ENCODE results near the gene HVCN1.

The HVCN1 gene

DNA sequence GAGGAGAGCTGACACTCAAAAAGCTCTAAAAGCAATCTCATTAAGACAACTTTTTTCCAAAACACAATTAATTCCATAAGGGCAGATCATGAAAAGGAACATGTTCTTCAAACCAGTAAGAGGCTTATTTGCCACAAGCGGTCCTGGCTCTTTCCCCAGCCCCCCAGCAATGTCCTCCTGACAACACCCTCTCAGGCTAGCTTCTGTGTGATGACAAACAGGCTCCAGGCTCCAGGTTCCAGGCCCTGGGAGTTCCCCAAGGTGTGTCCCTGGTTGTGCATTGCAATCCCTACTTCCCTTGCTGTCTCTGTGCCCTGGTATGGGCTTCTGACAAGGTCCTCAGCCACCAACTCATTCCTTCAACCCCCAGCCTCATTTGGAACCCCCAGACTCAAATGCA, 8.9 kb downstream of the HVCN1 start:
- no peak overlapping the region for H3K4me3 ChIP-seq (ENCODE audit: low read depth, low read length)
- no peak for DNase-seq (ENCODE audit: low read depth)

GRCh38 chr12:110679201-110679600, 9.7 kb downstream of the HVCN1 start:
- no peak overlapping the region for H3K4me3 ChIP-seq (ENCODE audit: low read depth, low read length)
- DNase-seq (ENCODE audit: low read depth) = peak; percentile 56
- TF ChIP-seq, protein P1, sequence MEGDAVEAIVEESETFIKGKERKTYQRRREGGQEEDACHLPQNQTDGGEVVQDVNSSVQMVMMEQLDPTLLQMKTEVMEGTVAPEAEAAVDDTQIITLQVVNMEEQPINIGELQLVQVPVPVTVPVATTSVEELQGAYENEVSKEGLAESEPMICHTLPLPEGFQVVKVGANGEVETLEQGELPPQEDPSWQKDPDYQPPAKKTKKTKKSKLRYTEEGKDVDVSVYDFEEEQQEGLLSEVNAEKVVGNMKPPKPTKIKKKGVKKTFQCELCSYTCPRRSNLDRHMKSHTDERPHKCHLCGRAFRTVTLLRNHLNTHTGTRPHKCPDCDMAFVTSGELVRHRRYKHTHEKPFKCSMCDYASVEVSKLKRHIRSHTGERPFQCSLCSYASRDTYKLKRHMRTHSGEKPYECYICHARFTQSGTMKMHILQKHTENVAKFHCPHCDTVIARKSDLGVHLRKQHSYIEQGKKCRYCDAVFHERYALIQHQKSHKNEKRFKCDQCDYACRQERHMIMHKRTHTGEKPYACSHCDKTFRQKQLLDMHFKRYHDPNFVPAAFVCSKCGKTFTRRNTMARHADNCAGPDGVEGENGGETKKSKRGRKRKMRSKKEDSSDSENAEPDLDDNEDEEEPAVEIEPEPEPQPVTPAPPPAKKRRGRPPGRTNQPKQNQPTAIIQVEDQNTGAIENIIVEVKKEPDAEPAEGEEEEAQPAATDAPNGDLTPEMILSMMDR (IDR thresholded peaks at IDR 0.05; ENCODE audit: control insufficient read depth, extremely low read depth, insufficient read depth) = no peak

More for the DNA sequence above, 8.9 kb downstream of the HVCN1 start:
- TF ChIP-seq, protein P1 (IDR thresholded peaks at IDR 0.05; ENCODE audit: control insufficient read depth, extremely low read depth, insufficient read depth) = no peak

GRCh38 chr12:110677982-110678381, 10.9 kb downstream of the HVCN1 start:
- no peak overlapping the region for H3K4me3 ChIP-seq (ENCODE audit: low read depth, low read length)
- TF ChIP-seq, protein P1 (IDR thresholded peaks at IDR 0.05; ENCODE audit: control insufficient read depth, extremely low read depth, insufficient read depth) = no peak
- no peak for DNase-seq (ENCODE audit: low read depth)

DNA sequence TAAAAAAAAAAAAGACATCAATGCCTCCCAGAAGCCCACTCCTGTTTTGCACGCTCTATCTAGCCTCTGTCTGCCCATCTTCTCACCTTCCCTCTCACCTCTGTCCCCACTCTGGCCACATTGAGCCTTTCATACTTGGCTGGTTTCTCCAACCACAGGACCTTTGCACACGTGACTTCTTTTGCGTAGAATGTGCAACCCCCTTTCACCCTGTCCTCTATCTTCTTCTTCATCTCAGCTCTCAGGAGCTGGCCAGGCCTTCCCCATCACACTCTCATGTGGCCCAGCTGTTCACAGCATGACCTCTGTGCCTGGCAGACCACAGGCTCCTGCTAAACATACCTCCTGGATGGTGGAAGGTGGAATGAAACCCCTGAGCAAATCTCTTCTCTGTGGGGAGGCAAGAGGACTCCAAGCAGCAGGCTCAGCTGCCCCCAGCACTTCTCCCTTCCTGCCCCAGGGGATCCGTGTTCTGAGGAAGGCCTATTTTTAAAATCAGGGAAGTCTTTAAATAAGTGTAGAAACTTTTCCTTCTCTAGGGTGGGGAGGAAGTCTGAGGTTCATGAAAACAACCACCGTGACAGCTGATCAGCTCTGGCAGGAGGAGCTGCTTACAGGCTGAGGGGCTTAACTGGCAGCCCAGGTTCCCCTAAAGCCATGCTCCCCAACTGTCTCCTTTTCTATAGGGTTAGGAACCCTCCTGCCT, 11.6 kb downstream of the HVCN1 start:
- DNase-seq (ENCODE audit: low read depth) = no peak
- H3K4me3 ChIP-seq (ENCODE audit: low read depth, low read length) = no peak overlapping the region

GRCh38 chr12:110676171-110676570, 12.7 kb downstream of the HVCN1 start:
- DNase-seq (ENCODE audit: low read depth) = no peak
- TF ChIP-seq, protein P1 (IDR thresholded peaks at IDR 0.05; ENCODE audit: control insufficient read depth, extremely low read depth, insufficient read depth) = no peak
- no peak overlapping the region for H3K4me3 ChIP-seq (ENCODE audit: low read depth, low read length)

More for the DNA sequence above, 11.6 kb downstream of the HVCN1 start:
- TF ChIP-seq, protein P1 (IDR thresholded peaks at IDR 0.05; ENCODE audit: control insufficient read depth, extremely low read depth, insufficient read depth) = no peak

DNA sequence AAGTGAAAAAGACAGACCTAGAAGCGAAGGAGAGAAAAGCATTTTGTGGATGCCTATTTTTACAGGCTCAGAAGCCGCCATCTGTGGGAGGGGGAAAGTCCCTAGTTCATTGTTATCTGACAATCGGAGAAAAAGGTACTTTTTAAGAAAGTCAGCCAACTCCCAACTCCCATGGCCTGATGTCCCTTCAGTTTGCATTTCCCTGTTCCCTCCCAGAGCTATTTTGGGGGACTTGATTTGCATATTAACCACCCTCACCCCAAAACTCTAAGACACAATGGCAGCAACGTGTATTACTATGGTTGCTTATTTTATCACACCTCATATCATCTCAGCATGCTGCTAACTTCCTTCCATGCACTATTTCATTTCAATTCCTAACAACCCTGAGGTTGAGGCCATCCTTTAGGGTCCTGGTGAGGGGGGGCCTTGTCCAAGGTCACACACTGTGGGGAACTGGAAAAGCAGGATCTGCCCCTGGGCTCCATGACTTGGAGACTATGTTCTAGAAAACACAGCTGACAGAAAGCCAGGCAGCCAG, 18.7 kb downstream of the HVCN1 start:
- H3K4me3 ChIP-seq (ENCODE audit: low read depth, low read length) = no peak overlapping the region
- DNase-seq (ENCODE audit: low read depth) = no peak
- TF ChIP-seq, protein P1 (IDR thresholded peaks at IDR 0.05; ENCODE audit: control insufficient read depth, extremely low read depth, insufficient read depth) = no peak

DNA sequence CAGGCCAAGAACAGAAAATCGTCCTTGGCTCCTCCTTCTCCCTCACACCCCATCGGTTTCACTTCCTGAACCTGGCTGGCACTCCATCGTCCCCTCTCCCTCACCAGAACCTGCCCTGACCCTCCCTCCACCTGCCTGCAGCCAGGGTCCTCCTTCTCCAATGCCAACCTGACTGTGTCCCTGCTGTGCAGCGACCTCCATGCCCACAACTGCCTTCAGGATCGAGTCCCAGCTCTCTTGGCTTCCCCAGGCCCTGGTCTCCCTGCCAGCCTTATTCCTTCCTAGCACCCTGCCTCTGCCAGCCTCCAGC, 19.8 kb downstream of the HVCN1 start:
- DNase-seq (ENCODE audit: low read depth) = no peak
- H3K4me3 ChIP-seq (ENCODE audit: low read depth, low read length) = no peak overlapping the region
- TF ChIP-seq, protein P1 (IDR thresholded peaks at IDR 0.05; ENCODE audit: control insufficient read depth, extremely low read depth, insufficient read depth) = no peak
